HUDEP-2 (cell line): Measurements from ENCODE around the gene ALB.

Experiments used
- DNase-seq, 76 experiments: peaks; one replicate each; lab custom pipeline; 2025; ENCODE audit not compliant: unreplicated experiment in 76 of 76; lab: John Stamatoyannopoulos, UW

ALB gene

GRCh38 chr4:73408181-73408867 lies 4.2 kb downstream of the ALB start:
- DNase-seq = no peak

- DNase-seq = no peak
These were observed 5.2 kb downstream of the ALB start for GRCh38 chr4:73409012-73409862.

- no peak for DNase-seq
These were observed 6.0 kb downstream of the ALB start for GRCh38 chr4:73409978-73410548.

GRCh38 chr4:73410916-73411730 lies 7.0 kb downstream of the ALB start:
- DNase-seq = no peak

GRCh38 chr4:73411731-73412414 lies 7.8 kb downstream of the ALB start:
- DNase-seq = peak in 1 of 76 experiments; percentile 0

- no peak for DNase-seq
These were observed 9.2 kb downstream of the ALB start for GRCh38 chr4:73413294-73413755.

- DNase-seq = no peak
These were observed 10.8 kb downstream of the ALB start for GRCh38 chr4:73414936-73415271.

GRCh38 chr4:73415807-73416238 lies 11.7 kb downstream of the ALB start:
- DNase-seq = no peak

GRCh38 chr4:73416423-73417087 lies 12.5 kb downstream of the ALB start:
- DNase-seq = no peak

GRCh38 chr4:73417342-73417741 lies 13.3 kb downstream of the ALB start:
- no peak for DNase-seq

- DNase-seq = no peak
These were observed 13.9 kb downstream of the ALB start for GRCh38 chr4:73417973-73418372.

GRCh38 chr4:73418677-73419076 lies 14.6 kb downstream of the ALB start:
- no peak for DNase-seq

GRCh38 chr4:73419106-73420038 lies 15.3 kb downstream of the ALB start:
- DNase-seq = no peak

GRCh38 chr4:73420615-73421014 lies 16.5 kb downstream of the ALB start:
- no peak for DNase-seq

GRCh38 chr4:73421708-73422457 lies 17.8 kb downstream of the ALB start:
- no peak for DNase-seq

- no peak for DNase-seq
These were observed 18.3 kb downstream of the ALB start for GRCh38 chr4:73422458-73422752.

- DNase-seq = no peak
These were observed 19.1 kb downstream of the ALB start for GRCh38 chr4:73423184-73423583.

GRCh38 chr4:73426666-73427065 lies 22.6 kb downstream of the ALB start:
- no peak for DNase-seq
